A172 (cell line): ENCODE results near the gene DACH1. TPM values are rescaled to one million over a fixed set of nuclear protein-coding genes. Genes with fewer than 3 reads are reported as not detected.

ENCODE experiments used
- DNase-seq: peaks from one replicate; pipeline ENCODE4 v3.0.0-alpha.2; 2015; ENCODE audit warnings: low spot score
- total RNA-seq: library from RNA; depleted of rRNA; stranded (reverse); fragments of >200 nt; shearing (Covaris generic); gene quantifications from 2 replicates; pipeline ENCODE4 v1.2.3, GENCODE V29; 2014

Gene DACH1
- total RNA-seq, 1 experiment from 2014 or later = not detected

GRCh38 chr13:71704656-71705055 is 162.3 kb downstream of the DACH1 start:
- DNase-seq = no peak

DNA sequence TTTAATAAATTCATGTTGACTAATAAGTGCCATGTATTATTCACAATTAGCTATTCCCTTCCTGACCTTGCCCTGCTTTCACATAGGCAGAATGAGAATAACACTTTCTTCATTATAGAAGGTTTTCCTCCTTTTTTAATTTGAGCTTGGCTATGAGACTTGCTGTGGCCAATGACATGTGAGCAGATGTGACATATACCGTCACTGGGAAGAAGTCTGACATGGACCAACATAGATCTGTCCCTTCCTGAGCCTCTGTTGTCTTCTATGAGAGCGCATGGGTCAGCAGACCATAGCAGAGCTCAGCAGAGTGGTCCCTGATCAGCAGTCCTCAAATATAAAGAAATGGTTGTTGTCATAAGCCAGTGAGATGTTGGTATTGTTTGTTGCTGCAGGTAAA is 163.9 kb downstream of the DACH1 start:
- DNase-seq = no peak

GRCh38 chr13:71702253-71702652 is 164.8 kb downstream of the DACH1 start:
- no peak for DNase-seq

GRCh38 chr13:71701741-71702140 is 165.3 kb downstream of the DACH1 start:
- DNase-seq = no peak

- no peak for DNase-seq
Observed at GRCh38 chr13:71699342-71699741, 167.7 kb downstream of the DACH1 start.

- no peak for DNase-seq
Observed at GRCh38 chr13:71695662-71696061, 171.3 kb downstream of the DACH1 start.

GRCh38 chr13:71685072-71685471 is 181.9 kb downstream of the DACH1 start:
- no peak for DNase-seq

- no peak for DNase-seq
Observed at GRCh38 chr13:71681901-71682613, 184.9 kb downstream of the DACH1 start.

DNA sequence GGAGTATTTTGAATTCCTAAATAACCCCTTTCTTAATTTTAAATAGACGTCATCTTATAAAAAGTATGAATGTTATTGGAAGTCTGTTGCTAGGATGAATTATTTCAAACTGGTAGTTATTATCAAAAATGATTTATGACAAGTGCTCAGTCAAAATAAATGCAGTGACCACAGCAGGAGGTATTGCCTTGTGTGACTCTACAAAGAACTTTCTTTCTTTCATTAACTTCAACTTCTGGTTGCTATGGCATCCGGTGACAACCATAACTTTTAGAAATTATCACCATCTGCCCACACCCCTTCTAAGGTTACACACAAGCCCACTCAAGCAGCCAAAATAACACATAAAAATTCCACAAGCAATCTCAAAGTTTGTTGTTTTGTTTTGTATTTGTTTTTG is 189.9 kb downstream of the DACH1 start:
- DNase-seq = no peak

DNA sequence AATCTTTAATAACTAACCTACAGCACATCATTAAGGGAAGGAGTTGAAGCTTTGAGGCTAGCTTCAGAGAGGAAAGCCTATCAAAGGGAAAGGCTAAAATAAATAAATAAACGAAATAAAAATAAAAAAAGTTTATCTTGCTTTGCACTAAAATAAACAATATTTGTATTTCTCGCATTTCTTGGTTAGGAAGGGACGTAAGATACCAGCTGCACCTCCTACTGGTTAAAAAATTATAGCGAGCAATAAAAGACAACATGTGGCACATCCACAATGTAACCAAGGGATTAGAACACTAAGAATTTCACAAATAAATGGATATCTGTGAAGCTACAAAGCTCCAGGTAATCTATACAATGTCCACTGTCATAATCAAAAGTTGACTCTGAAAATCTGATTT is 194.5 kb downstream of the DACH1 start:
- DNase-seq = no peak

DNA sequence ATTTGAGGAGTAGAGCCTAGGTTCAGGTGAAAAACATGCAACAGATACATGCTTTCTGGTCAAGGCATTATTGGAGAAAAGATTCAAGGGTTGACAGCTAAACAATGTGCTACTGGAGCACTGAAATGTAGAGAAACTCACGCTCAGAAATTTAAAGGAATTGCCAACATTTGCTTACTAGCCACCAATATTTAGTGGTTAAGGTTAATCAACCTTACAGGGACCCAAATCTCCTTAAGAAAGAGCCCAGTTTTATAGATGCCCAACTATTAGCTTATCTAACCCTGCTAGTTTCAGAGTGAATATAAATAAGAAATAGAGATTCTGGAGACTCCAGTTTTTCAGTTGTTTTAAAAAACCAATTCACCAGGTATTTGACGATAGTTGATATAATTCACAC is 203.6 kb downstream of the DACH1 start:
- no peak for DNase-seq

DNA sequence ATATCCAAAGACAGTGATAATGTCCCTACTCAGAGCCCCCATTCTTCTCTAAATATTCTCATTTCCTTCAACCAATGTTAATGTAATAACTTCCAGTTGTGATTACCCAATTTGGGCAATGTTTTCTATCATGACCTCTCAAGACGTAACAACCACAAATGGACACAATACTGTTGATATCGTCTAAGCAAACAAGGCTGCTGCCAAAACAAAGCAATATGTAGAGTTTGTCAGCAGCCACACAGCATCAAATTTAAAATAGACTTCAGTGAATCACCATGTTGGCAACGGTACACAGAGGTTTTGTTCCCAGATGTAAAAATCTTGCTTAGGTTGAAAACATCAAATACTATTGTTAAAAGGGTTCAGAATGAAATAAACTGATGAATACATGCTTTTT is 205.1 kb downstream of the DACH1 start:
- DNase-seq = no peak

DNA sequence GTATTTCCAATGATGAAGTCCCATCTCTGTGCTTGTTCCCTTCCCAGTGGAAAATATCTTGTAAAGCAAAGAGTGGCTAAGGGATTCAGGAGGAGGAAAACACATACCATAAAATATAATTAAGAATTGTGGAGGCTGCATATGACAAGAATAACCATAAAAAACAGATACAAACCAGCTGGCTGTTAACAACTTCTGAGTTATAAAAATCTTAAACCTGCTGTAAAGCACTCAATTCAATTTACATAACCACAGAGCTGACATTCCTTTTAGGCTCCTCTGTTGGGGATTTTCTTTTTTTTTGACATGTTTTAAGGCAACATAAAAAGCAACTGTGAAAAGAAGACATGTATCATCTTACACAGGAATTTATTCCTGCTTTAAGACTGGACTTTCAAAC is 207.6 kb downstream of the DACH1 start:
- DNase-seq = no peak

DNA sequence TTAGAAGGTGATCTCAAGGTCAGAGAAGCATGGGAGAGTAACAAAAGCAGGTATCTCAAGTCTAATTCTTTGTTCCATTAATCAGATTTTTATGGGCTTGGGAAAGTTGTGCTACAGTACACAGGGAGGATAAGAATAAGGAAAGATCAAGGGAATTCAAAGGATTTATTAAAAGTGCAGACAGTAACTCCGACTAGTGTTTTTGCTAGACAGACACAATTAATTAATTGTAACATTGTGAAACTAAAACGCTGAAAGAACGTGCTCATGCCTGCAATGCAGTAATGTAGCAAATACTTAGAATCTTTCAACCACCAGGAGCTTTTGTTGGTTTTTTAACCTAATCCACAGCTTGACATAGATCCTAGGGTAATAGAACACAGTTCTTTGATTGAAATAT is 221.5 kb downstream of the DACH1 start:
- no peak for DNase-seq

- no peak for DNase-seq
Observed at GRCh38 chr13:71644579-71644978, 222.4 kb downstream of the DACH1 start.

DNA sequence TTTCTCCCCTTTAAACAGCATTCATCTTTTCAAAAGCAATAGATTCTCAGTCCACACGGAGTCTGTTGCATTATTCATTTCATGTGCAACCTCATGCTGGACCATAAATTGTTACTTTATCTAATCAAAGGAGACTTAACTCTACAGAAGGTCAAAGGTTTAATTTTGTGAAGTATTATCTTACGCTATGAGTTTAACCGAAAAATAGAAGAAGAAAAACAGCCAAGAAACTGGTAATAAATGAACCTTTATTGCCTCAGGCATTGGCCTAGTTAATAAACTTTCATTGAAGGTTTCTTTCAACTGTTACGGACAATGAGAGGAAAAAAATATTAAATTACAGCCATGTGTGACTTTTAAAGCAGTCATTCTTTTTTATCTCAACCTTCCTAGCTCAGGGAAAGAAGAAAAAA is 223.6 kb downstream of the DACH1 start:
- DNase-seq = no peak

DNA sequence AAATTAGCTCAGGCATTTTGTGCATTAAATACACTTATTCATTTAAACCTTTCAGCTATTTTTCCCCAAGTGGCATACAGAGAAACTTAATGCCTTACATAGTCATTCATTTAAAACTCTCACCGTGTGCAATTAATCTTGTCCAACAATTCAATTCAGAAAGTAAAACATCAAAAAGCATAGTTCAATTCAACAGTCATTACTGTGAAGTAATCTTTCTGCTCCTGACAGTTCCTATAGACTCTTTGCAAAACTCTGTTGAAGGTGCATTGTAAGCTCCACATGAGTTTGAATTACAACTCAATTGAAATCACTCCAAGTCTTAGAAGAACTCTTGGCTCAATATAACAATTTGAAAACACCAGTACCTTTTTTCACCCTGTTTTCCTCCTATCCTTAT is 228.3 kb downstream of the DACH1 start:
- no peak for DNase-seq

GRCh38 chr13:71634602-71635443 is 232.2 kb downstream of the DACH1 start:
- no peak for DNase-seq

DNA sequence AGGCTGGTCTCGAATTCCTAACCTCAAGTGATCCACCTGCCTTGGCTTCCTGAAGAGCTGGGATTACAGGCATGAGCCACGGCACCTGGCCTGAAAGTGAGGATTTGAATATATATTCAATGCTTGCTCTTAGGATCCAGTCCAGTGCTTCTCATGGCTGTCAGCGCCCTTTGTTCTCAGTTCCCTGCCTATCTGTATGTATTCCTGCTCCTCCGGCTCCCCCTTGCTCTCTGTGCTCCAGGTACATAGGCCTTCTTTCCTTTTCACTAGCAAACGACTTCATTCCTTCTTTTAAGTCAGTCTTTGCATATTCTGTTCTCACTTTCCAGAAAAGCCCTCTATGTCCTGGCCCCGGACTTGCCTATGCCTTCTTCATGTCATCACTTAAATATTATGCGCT is 232.8 kb downstream of the DACH1 start:
- no peak for DNase-seq

DNA sequence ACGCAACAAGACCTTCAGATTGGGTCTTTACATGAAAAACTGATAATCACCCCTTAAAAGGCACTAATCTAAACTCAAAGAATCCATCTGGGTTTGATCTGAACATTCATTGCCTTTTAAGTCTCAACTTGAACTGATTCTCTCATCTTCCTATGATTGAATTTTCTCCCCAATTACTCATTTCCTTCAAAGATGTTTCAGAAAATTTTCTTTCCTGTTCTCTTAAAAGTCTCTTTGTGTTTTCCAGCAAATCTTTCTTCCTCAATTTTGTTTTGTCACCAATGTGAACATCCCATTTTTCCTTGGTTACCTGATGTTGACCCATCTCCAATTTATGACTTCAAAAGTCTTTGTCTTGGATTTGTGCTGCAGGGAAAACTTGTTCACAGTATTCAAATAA is 234.3 kb downstream of the DACH1 start:
- no peak for DNase-seq

GRCh38 chr13:71632206-71632605 is 234.8 kb downstream of the DACH1 start:
- DNase-seq = no peak

GRCh38 chr13:71629167-71629566 is 237.8 kb downstream of the DACH1 start:
- no peak for DNase-seq

- no peak for DNase-seq
Observed at GRCh38 chr13:71626421-71627117, 240.4 kb downstream of the DACH1 start.
